Heart left ventricle (tissue), 16 donors: ENCODE measurements around the gene TMEM135. TPM values are rescaled to one million over a fixed set of nuclear protein-coding genes. Genes with fewer than 3 reads are reported as not detected.

Source experiments
- ATAC-seq, 4 donors: fragments of 200-7000 bp; cut with Tn5 transposase; one replicate each; pipeline ENCODE4 v1.9.1; 2020 to 2022; ENCODE audit warnings: moderate library complexity in 4 of 4, mild to moderate bottlenecking in 3 of 4, moderate number of reproducible peaks in 1 of 4
- DNase-seq, 5 donors: peaks; one replicate each; pipeline ENCODE4 v3.0.0-alpha.2; 2020
- H3K27ac ChIP-seq, 12 donors: fragments of 200-600 bp; sonication (generic) in 4 of 12; one replicate each; pipeline versions ENCODE4 v1.5.0 to v1.8.0; 2016 to 2022; ENCODE audit warnings: mild to moderate bottlenecking in 2 of 12
- H3K27me3 ChIP-seq, 9 donors: fragments of 200-600 bp; sonication (generic) in 2 of 9; one replicate each; pipeline versions ENCODE4 v1.5.1 to v1.8.0; 2016 to 2022; ENCODE audit warnings: mild to moderate bottlenecking in 3 of 9
- H3K36me3 ChIP-seq, 9 donors: fragments of 200-600 bp; sonication (generic) in 2 of 9; one replicate each; pipeline versions ENCODE4 v1.5.0 to v1.8.0; 2018 to 2022; ENCODE audit warnings: mild to moderate bottlenecking in 2 of 9
- H3K4me1 ChIP-seq, 12 donors: fragments of 200-600 bp; sonication (generic) in 4 of 12; one replicate each; pipeline versions ENCODE4 v1.5.0 to v1.8.0; 2016 to 2022; ENCODE audit warnings: mild to moderate bottlenecking in 3 of 12
- H3K4me3 ChIP-seq, 12 donors: fragments of 200-600 bp; sonication (generic) in 4 of 12; one replicate each; pipeline versions ENCODE4 v1.5.0 to v1.8.0; 2017 to 2022; ENCODE audit warnings: mild to moderate bottlenecking in 9 of 12, moderate library complexity in 4 of 12
- H3K9me3 ChIP-seq, 12 donors: fragments of 200-600 bp; sonication (generic) in 4 of 12; one replicate each; pipeline versions ENCODE4 v1.5.0 to v1.8.0; 2016 to 2022; ENCODE audit warnings: mild to moderate bottlenecking in 1 of 12
- CTCF ChIP-seq, 12 donors: fragments of 200-600 bp; sonication (generic) in 4 of 12; IDR thresholded peaks; one replicate each; pipeline versions ENCODE4 v1.5.0 to v1.8.0; 2018 to 2022; ENCODE audit warnings: antibody characterized with exemption in 12 of 12, mild to moderate bottlenecking in 5 of 12
- POLR2A ChIP-seq, 2 donors: fragments of 450-650 bp; IDR thresholded peaks; one replicate each; pipeline ENCODE4 v1.6.1; 2017; ENCODE audit warnings: antibody characterized with exemption in 2 of 2, mild to moderate bottlenecking in 2 of 2, moderate library complexity in 2 of 2
- WGBS, 4 donors: extraction: QIAGEN DNeasy Blood & Tissue Kit in 2 of 4; methylation state at CpG; one replicate each; pipeline versions ENCODE4 v1.1.5 to v1.1.7; 2013 to 2018; 5-methylcytosine and 5-hydroxymethylcytosine counted together
- intact Hi-C, 10 donors: fragments of 100-400 bp; cut with DNase I; formaldehyde crosslinking; loops; one replicate each; pipeline versions ENCODE4 v1.11.1 to v1.14.2; 2022
- polyA plus RNA-seq, 2 donors: library from polyadenylated mRNA; stranded (reverse); fragments of 200-250 nt; gene quantifications; one replicate each; pipeline ENCODE4 v1.2.3, GENCODE V29; 2013
- total RNA-seq, 9 donors: library from RNA; depleted of rRNA in 2 of 9; stranded (reverse); fragments of >200 nt in 2 of 9; fragmentation: NEBNext Ultra II Directional in 3 of 9; extraction: Animal tissue kit (Norgen Biotek cat#: 25700) in 3 of 9; gene quantifications; one replicate each; pipeline versions ENCODE4 v1.1.0 to v1.2.4, GENCODE V29; 2016 to 2023
- donor health status: ischemic (EF 13 %, LVEDD 7.1; RV severe dilation, severe dysfunction).
- donor health status: healthy with polysubstance abuse.
- donor health status: DM: no; HTN: yes; CAD: no.
- donor health status: DM: no; HTN: no; CAD: no.
- donor health status: ischemic (EF 25% LVEDD 6.9; RV normal size, moderate dysfunction).
- donor health status: ischemic (EF 25% LVEDD 5.7; RV mildly dilated, moderate dysfunction).
- donor health status: healthy.
- donor health status: DM: yes; HTN: yes; CAD: no.
- donor health status: ischemic (EF 35%, LVEDD 5.7; RV mildly dilated, moderate dysfunction).
- donor health status: nonischemic (EF 11% LVEDD 7.7; RV severe dilation, severe dysfunction).
- donor health status: DM: yes; HTN: yes; CAD: no.
- donor health status: PGD.
- donor health status: ischemic (EF 29% LVEDD 5.4; RV normal size, mild dysfunction).
- donor health status: nonischemic (EF 23%, LVEDD 6.1; RV moderate dilation, normal function).

TMEM135 gene
- total and polyA plus RNA-seq, 11 donors: 3.9 to 22.7 (median 14.7) TPM

- 33 to 53% (median 46%) methylated on average over 1 of the region's 1 CpG for WGBS, 4 donors
These were observed 18.0 kb upstream of the TMEM135 start for GRCh38 chr11:87019613-87020271.

DNA sequence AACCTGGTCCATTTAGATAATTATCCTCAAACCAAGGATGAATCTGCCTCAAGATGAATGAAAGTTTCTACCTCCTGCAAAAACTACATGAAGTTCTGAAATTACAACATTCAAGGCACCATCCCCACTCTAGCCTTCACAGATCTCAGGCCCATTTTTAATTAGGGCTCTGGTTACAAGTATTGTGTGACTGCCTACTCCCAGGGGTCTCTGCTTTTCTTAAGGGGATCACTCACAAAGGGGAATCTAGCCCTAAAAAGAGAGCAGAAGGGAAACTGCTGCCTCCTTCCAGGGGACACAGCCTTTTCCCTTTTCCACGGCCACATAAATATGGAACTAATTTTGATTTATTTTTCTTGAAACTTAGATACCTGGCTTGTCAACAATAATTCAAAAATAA is 17.4 kb upstream of the TMEM135 start:
- intact Hi-C loops: no loop called here

More at GRCh38 chr11:87019613-87020271, 18.0 kb upstream of the TMEM135 start:
- Histone ChIP-seq H3K27me3 (no peaks in the 10 kb centered on the region), H3K9me3 (no peaks in the 10 kb centered on the region), H3K27ac (peak overlapping the region in 10 of 12 donors; percentile 15 to 67 (median 38)), H3K4me1 (peaks cover 0 to 22% (median 13%) of the 10 kb centered on the region in 12 donors), H3K4me3 (no peak overlapping the region), H3K36me3 (no peaks in the 10 kb centered on the region)
- no peak for TF ChIP-seq CTCF (IDR thresholded peaks at IDR 0.05)
- DNase-seq: no peak
- no peak for ATAC-seq
- intact Hi-C loops: no loop called here

GRCh38 chr11:87020764-87021365 is 16.9 kb upstream of the TMEM135 start:
- 73 to 84% (median 79%) methylated on average over 3 of the region's 3 CpGs for WGBS, 4 donors
- TF ChIP-seq CTCF (IDR thresholded peaks at IDR 0.05): no peak
- no peak for TF ChIP-seq POLR2A (IDR thresholded peaks at IDR 0.05)
- Histone ChIP-seq H3K27ac (peak overlapping the region in 3 of 12 donors; percentile 15 to 35 (median 28)), H3K4me3 (no peak overlapping the region), H3K27me3 (no peaks in the 10 kb centered on the region), H3K9me3 (peaks cover 0 to under 1% (median 0%) of the 10 kb centered on the region in 12 donors), H3K36me3 (no peaks in the 10 kb centered on the region), H3K4me1 (peaks cover 0 to 22% (median 13%) of the 10 kb centered on the region in 12 donors)
- no peak for DNase-seq
- intact Hi-C loops: no loop called here
- no peak for ATAC-seq

More for the DNA sequence above, 17.4 kb upstream of the TMEM135 start:
- H3K9me3 ChIP-seq: no peaks in the 10 kb centered on the region
- ATAC-seq (no peak), DNase-seq (no peak)
- peaks cover 0 to 22% (median 13%) of the 10 kb centered on the region in 12 donors for H3K4me1 ChIP-seq
- 67 to 82% (median 78%) methylated on average over 1 of the region's 1 CpG for WGBS, 4 donors
- no peaks in the 10 kb centered on the region for H3K27me3 ChIP-seq
- peak overlapping the region in 6 of 12 donors; percentile 15 to 62 (median 36) for H3K27ac ChIP-seq
- H3K4me3 ChIP-seq: no peak overlapping the region
- H3K36me3 ChIP-seq: no peaks in the 10 kb centered on the region
- TF ChIP-seq POLR2A (IDR thresholded peaks at IDR 0.05) (no peak), CTCF (IDR thresholded peaks at IDR 0.05) (no peak)

- H3K4me1 ChIP-seq: peaks cover 0 to 22% (median 13%) of the 10 kb centered on the region in 12 donors
- H3K27me3 ChIP-seq: no peaks in the 10 kb centered on the region
- H3K27ac ChIP-seq: no peak overlapping the region
- peaks cover 0 to 9% (median 2%) of the 10 kb centered on the region in 12 donors for H3K9me3 ChIP-seq
- no peaks in the 10 kb centered on the region for H3K36me3 ChIP-seq
- H3K4me3 ChIP-seq: no peak overlapping the region
- intact Hi-C loops: no loop called here
- no peak for TF ChIP-seq CTCF (IDR thresholded peaks at IDR 0.05)
- TF ChIP-seq POLR2A (IDR thresholded peaks at IDR 0.05): no peak
- ATAC-seq (no peak), DNase-seq (no peak)
- 85 to 94% (median 89%) methylated on average over 1 of the region's 1 CpG for WGBS, 4 donors
These were observed 15.5 kb upstream of the TMEM135 start for GRCh38 chr11:87022254-87022653.
